ENCODE data around the gene MRPS31.

DNA sequence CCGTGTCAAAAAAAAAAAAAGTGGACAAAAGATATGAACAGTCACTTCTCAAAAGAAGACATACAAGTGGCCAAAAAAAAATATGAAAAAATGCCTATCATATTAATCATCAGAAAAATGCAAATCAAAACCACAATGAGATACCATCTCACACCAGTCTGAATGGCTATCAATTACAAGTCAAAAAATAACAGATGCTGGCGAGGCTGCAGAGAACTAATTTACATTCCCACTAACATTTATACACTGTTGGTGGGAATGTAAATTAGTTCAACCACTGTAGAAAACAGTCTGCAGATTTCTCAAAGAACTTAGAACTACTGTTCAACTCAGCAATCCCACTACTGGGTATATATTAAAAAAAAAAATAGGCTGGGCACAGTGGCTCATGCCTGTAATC is 78.0 kb downstream of the MRPS31 start:
- TF ChIP-seq, protein P1, sequence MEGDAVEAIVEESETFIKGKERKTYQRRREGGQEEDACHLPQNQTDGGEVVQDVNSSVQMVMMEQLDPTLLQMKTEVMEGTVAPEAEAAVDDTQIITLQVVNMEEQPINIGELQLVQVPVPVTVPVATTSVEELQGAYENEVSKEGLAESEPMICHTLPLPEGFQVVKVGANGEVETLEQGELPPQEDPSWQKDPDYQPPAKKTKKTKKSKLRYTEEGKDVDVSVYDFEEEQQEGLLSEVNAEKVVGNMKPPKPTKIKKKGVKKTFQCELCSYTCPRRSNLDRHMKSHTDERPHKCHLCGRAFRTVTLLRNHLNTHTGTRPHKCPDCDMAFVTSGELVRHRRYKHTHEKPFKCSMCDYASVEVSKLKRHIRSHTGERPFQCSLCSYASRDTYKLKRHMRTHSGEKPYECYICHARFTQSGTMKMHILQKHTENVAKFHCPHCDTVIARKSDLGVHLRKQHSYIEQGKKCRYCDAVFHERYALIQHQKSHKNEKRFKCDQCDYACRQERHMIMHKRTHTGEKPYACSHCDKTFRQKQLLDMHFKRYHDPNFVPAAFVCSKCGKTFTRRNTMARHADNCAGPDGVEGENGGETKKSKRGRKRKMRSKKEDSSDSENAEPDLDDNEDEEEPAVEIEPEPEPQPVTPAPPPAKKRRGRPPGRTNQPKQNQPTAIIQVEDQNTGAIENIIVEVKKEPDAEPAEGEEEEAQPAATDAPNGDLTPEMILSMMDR (IDR thresholded peaks at IDR 0.05; ENCODE audit: low read depth, low read length, missing input control): no peak
- TF ChIP-seq FOXA1 (IDR thresholded peaks at IDR 0.05) (no peak), FOXA2 (IDR thresholded peaks at IDR 0.05) (no peak), TAF1 (conservative IDR thresholded peaks at IDR 0.05) (no peak), EGR1 (IDR thresholded peaks at IDR 0.05; ENCODE audit: low read depth in 2 of 2) (no peak)
- TF ChIP-seq, protein P2, sequence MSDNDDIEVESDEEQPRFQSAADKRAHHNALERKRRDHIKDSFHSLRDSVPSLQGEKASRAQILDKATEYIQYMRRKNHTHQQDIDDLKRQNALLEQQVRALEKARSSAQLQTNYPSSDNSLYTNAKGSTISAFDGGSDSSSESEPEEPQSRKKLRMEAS (IDR thresholded peaks at IDR 0.05): no peak
- TF ChIP-seq, protein P3, sequence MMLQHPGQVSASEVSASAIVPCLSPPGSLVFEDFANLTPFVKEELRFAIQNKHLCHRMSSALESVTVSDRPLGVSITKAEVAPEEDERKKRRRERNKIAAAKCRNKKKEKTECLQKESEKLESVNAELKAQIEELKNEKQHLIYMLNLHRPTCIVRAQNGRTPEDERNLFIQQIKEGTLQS (IDR thresholded peaks at IDR 0.05): no peak
- TF ChIP-seq, protein P4, sequence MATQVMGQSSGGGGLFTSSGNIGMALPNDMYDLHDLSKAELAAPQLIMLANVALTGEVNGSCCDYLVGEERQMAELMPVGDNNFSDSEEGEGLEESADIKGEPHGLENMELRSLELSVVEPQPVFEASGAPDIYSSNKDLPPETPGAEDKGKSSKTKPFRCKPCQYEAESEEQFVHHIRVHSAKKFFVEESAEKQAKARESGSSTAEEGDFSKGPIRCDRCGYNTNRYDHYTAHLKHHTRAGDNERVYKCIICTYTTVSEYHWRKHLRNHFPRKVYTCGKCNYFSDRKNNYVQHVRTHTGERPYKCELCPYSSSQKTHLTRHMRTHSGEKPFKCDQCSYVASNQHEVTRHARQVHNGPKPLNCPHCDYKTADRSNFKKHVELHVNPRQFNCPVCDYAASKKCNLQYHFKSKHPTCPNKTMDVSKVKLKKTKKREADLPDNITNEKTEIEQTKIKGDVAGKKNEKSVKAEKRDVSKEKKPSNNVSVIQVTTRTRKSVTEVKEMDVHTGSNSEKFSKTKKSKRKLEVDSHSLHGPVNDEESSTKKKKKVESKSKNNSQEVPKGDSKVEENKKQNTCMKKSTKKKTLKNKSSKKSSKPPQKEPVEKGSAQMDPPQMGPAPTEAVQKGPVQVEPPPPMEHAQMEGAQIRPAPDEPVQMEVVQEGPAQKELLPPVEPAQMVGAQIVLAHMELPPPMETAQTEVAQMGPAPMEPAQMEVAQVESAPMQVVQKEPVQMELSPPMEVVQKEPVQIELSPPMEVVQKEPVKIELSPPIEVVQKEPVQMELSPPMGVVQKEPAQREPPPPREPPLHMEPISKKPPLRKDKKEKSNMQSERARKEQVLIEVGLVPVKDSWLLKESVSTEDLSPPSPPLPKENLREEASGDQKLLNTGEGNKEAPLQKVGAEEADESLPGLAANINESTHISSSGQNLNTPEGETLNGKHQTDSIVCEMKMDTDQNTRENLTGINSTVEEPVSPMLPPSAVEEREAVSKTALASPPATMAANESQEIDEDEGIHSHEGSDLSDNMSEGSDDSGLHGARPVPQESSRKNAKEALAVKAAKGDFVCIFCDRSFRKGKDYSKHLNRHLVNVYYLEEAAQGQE (IDR thresholded peaks at IDR 0.05): no peak
